IMR-90 (cell line): ENCODE measurements around the gene GAMT. TPM values are rescaled to one million over a fixed set of nuclear protein-coding genes. Genes with fewer than 3 reads are reported as not detected.
A peak's percentile ranks its signal among the peaks of the same experiment; 100 is the strongest.

Experiments used
- ATAC-seq: fragments of 200-7000 bp; cut with Tn5 transposase; 2 replicates; pipeline ENCODE4 v1.9.1; 2020; ENCODE audit warnings: low read depth, mild to moderate bottlenecking, moderate library complexity
- BruUV-seq: library from RNA; stranded (reverse); fragments of 400-500 nt; replicated peaks from 2 replicates; lab custom pipeline; 2021; lab: Mats Ljungman, UMichigan
- CTCF ChIA-PET: fragments of 300-600 bp; formaldehyde crosslinking; extraction: SDS; loops from one replicate; lab custom pipeline; 2021; ENCODE audit warnings: antibody characterized with exemption; lab: Yijun Ruan, JAX
- POLR2A ChIA-PET: fragments of 300-600 bp; sonication (Branson Sonifier 250); formaldehyde crosslinking; loops from one replicate; lab custom pipeline; 2022; ENCODE audit warnings: antibody characterized with exemption; ENCODE audit not compliant: unreplicated experiment; lab: Charles Lee
- DNase-seq: peaks from one replicate; pipeline ENCODE4 v3.0.0; 2013
- H2AFZ ChIP-seq: replicated peaks from 2 replicates; pipeline ENCODE3; 2013; ENCODE audit warnings: low read length, mild to moderate bottlenecking; ENCODE audit not compliant: poor library complexity
- H2AK5ac ChIP-seq: 2 replicates; pipeline ENCODE4 v1.6.1; 2013; ENCODE audit warnings: low read depth, low read length, inconsistent platforms
- H2AK9ac ChIP-seq: replicated peaks from 2 replicates; pipeline ENCODE3; 2013; ENCODE audit warnings: mild to moderate bottlenecking, low read depth, low read length, moderate library complexity; ENCODE audit not compliant: poor library complexity
- H2BK120ac ChIP-seq: 2 replicates; pipeline ENCODE4 v1.6.1; 2013; ENCODE audit warnings: low read depth, low read length, inconsistent platforms
- H2BK15ac ChIP-seq: 3 replicates; pipeline ENCODE4 v1.6.1; 2013; ENCODE audit warnings: low read depth, low read length, inconsistent platforms
- H2BK20ac ChIP-seq: 2 replicates; pipeline ENCODE4 v1.6.1; 2013; ENCODE audit warnings: low read depth, mild to moderate bottlenecking, inconsistent platforms, low read length, moderate library complexity
- H2BK5ac ChIP-seq: 2 replicates; pipeline ENCODE4 v1.6.1; 2013; ENCODE audit warnings: mild to moderate bottlenecking, low read depth, low read length, inconsistent platforms; ENCODE audit not compliant: poor library complexity, severe bottlenecking
- H3K14ac ChIP-seq: replicated peaks from 2 replicates; pipeline ENCODE4 v1.6.1; 2013; ENCODE audit warnings: low read depth, low read length, inconsistent platforms
- H3K18ac ChIP-seq: 2 replicates; pipeline ENCODE4 v1.6.1; 2013; ENCODE audit warnings: low read depth, low read length, control low read depth
- H3K23ac ChIP-seq: 2 replicates; pipeline ENCODE4 v1.6.1; 2013; ENCODE audit warnings: low read depth, low read length, inconsistent platforms
- H3K27ac ChIP-seq: 2 replicates; pipeline ENCODE4 v1.5.1; 2013; ENCODE audit warnings: mild to moderate bottlenecking, control low read depth, low read length; ENCODE audit not compliant: insufficient read depth
- H3K27me3 ChIP-seq: 2 replicates; pipeline ENCODE4 v1.6.1; 2013; ENCODE audit warnings: low read length; ENCODE audit not compliant: control insufficient read depth, insufficient read depth
- H3K36me3 ChIP-seq: 2 replicates; pipeline ENCODE4 v1.6.1; 2013; ENCODE audit warnings: low read length, mixed read lengths; ENCODE audit not compliant: control insufficient read depth, insufficient read depth
- H3K4ac ChIP-seq: 2 replicates; pipeline ENCODE4 v1.6.1; 2013; ENCODE audit warnings: low read depth, low read length, inconsistent platforms
- H3K4me1 ChIP-seq: 2 replicates; pipeline ENCODE4 v1.6.1; 2013; ENCODE audit warnings: low read length, mixed read lengths; ENCODE audit not compliant: control insufficient read depth, insufficient read depth
- H3K4me2 ChIP-seq: 2 replicates; pipeline ENCODE4 v1.6.1; 2013; ENCODE audit warnings: low read depth, mild to moderate bottlenecking, control low read depth, low read length, moderate library complexity
- H3K4me3 ChIP-seq: 2 replicates; pipeline ENCODE4 v1.5.1; 2013; ENCODE audit warnings: low read depth, mild to moderate bottlenecking, control low read depth, low read length, moderate library complexity; ENCODE audit not compliant: insufficient read depth
- H3K56ac ChIP-seq: 2 replicates; pipeline ENCODE4 v1.6.1; 2013; ENCODE audit warnings: low read length, inconsistent platforms; ENCODE audit not compliant: insufficient read depth; ENCODE audit errors: extremely low read depth
- H3K79me1 ChIP-seq, 2 experiments: 2 replicates each; pipeline ENCODE4 v1.6.1; 2013; ENCODE audit warnings: low read length in 2 of 2, inconsistent platforms in 1 of 2, low read depth in 1 of 2
- H3K9ac ChIP-seq: 2 replicates; pipeline ENCODE4 v1.6.1; 2013; ENCODE audit warnings: low read depth, low read length, control low read depth
- H3K9me1 ChIP-seq: 2 replicates; pipeline ENCODE4 v1.6.1; 2013; ENCODE audit warnings: low read length, inconsistent platforms; ENCODE audit not compliant: insufficient read depth
- H3K9me3 ChIP-seq: 2 replicates; pipeline ENCODE4 v1.6.1; 2013; ENCODE audit warnings: low read length; ENCODE audit not compliant: control insufficient read depth, insufficient read depth
- H4K20me1 ChIP-seq: 2 replicates; pipeline ENCODE4 v1.6.1; 2013; ENCODE audit warnings: low read length, inconsistent platforms; ENCODE audit not compliant: insufficient read depth
- H4K5ac ChIP-seq: 2 replicates; pipeline ENCODE4 v1.6.1; 2013; ENCODE audit warnings: mild to moderate bottlenecking, low read depth, low read length, control low read depth
- H4K8ac ChIP-seq, 2 experiments: 2 replicates each; pipeline ENCODE4 v1.6.1; 2013; ENCODE audit warnings: low read depth in 2 of 2, low read length in 2 of 2, control low read depth in 1 of 2, inconsistent platforms in 1 of 2
- H4K91ac ChIP-seq: 2 replicates; pipeline ENCODE4 v1.6.1; 2013; ENCODE audit warnings: low read depth, low read length, inconsistent platforms; ENCODE audit not compliant: insufficient read depth
- BHLHE40 ChIP-seq: fragments of 150-350 bp; IDR thresholded peaks from 2 replicates; pipeline ENCODE4 v1.6.1; 2016; ENCODE audit warnings: mild to moderate bottlenecking, low read depth, low read length
- RCOR1 ChIP-seq: IDR thresholded peaks from 2 replicates; pipeline ENCODE4 v1.6.1; 2012; ENCODE audit warnings: mild to moderate bottlenecking, low read length, improper control_type of control experiment; ENCODE audit not compliant: insufficient replicate concordance
- SMC3 ChIP-seq: fragments of 150-350 bp; IDR thresholded peaks from 2 replicates; pipeline ENCODE4 v1.6.1; 2016; ENCODE audit warnings: low read depth, mild to moderate bottlenecking, antibody characterized with exemption, low read length, moderate library complexity
- WGBS, 2 experiments: methylation state at CpG; one replicate each; pipeline versions ENCODE4 v1.1.5 to v1.1.7; 2013; ENCODE audit warnings: missing lambda C conversion rate in 2 of 2; ENCODE audit not compliant: insufficient read length in 1 of 2; ENCODE audit errors: extremely low coverage in 2 of 2; 5-methylcytosine and 5-hydroxymethylcytosine counted together
- dilution Hi-C: fragments of 300-500 bp; cut with HindIII; formaldehyde crosslinking; loops from one replicate; pipeline ENCODE4 v1.14.3; 2018; ENCODE audit warnings: low sequenced_read_pairs; ENCODE audit not compliant: unreplicated experiment
- in situ Hi-C: fragments of 300-500 bp; cut with MboI; formaldehyde crosslinking; loops from 3 replicates; pipeline ENCODE4 v1.14.3; 2019; ENCODE audit warnings: low sequenced_read_pairs, inconsistent platforms, mixed read lengths
- intact Hi-C: fragments of 100-400 bp; cut with micrococcal nuclease; formaldehyde crosslinking; loops from 2 replicates; pipeline ENCODE4 v1.10.0; 2022
- polyA plus RNA-seq, 3 experiments: library from polyadenylated mRNA; depleted of rRNA; stranded (reverse); fragments of >200 nt; gene quantifications; 2 replicates each; pipeline ENCODE4 v1.2.3, GENCODE V29; 2012; ENCODE audit warnings: low replicate concordance in 1 of 3
- total RNA-seq: library from RNA; depleted of rRNA; stranded (reverse); fragments of >200 nt; gene quantifications from 2 replicates; pipeline ENCODE4 v1.2.3, GENCODE V29; 2012

Gene GAMT
- total and polyA plus RNA-seq, 2 of the 4 experiments (the other 2 are of a cell fraction), result 22.8 to 51.8 TPM

GRCh38 chr19:1373534-1374249 lies 27.6 kb downstream of the GAMT start (continued):
- TF ChIP-seq SMC3, result no peak

DNA sequence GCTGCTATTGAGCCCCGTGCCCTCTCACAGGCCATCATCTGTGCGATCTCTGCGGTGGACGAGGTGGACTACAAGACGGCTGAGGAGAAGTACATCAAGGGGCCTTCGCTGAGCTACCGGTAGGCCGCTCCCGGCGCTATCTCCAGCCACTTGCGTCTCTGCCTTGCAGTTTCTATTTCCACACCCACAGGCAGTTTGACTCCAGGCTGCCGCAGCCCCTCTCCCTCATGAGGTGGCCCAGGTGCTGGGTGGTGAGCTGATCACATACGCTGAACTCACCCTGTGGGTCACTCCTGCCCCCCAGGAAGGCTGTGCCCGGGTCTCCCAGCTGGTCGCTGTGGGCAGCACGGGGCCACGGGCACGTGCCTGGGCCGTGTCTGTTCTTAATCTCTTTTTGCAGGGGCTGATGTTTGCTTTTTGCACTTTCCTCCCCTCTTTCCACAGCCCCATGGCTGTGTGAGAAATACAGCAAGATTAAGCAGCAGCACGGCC lies 28.3 kb downstream of the GAMT start:
- H2AFZ ChIP-seq, result peak overlapping the region; percentile 56
- H3K9me3 ChIP-seq, result no peaks in the 10 kb centered on the region
- no peak overlapping the region for H4K8ac ChIP-seq
- no peak overlapping the region for H2BK20ac ChIP-seq
- H3K27me3 ChIP-seq, result no peaks in the 10 kb centered on the region
- no peak overlapping the region for H2AK9ac ChIP-seq
- peaks cover 9% of the 10 kb centered on the region for H3K4me1 ChIP-seq
- H2AK5ac ChIP-seq, result peak overlapping the region; percentile 56
- intact Hi-C loops, result no loop called here
- no peak overlapping the region for H3K4ac ChIP-seq
- dilution Hi-C loops, result no loop called here
- no peak overlapping the region for H3K4me2 ChIP-seq
- H3K9ac ChIP-seq, result no peak overlapping the region
- in situ Hi-C loops, result no loop called here
- no peak overlapping the region for H3K56ac ChIP-seq
- H3K14ac ChIP-seq, result no peak overlapping the region
- peaks cover 60% of the 10 kb centered on the region for H3K36me3 ChIP-seq
- H3K79me1 ChIP-seq, result peaks cover 2 to 17% of the 10 kb centered on the region in 2 experiments; a peak in 3 of 4 replicates
- peak; percentile 43; the same call in 1 of the 2 replicates for TF ChIP-seq BHLHE40
- no peak for TF ChIP-seq RCOR1
- ATAC-seq (peak; percentile 30; the same call in 1 of the 2 replicates), DNase-seq (no peak)
- no peak overlapping the region for H4K5ac ChIP-seq
- H2BK5ac ChIP-seq, result no peak overlapping the region
- peak overlapping the region; percentile 14; the same call in 1 of the 2 replicates for H3K27ac ChIP-seq
- no peak overlapping the region for H3K4me3 ChIP-seq
- 78% methylated on average over 11 of the region's 20 CpGs; no CpG with 5 or more reads in 1 of the 2 experiments for WGBS, 2 experiments
- H4K20me1 ChIP-seq, result peaks cover 3% of the 10 kb centered on the region; the same call in 1 of the 2 replicates
- CTCF ChIA-PET, result no interaction called here
- H2BK120ac ChIP-seq, result no peak overlapping the region
- H3K9me1 ChIP-seq, result peaks cover 3% of the 10 kb centered on the region; the same call in 1 of the 2 replicates
- no peak overlapping the region for H3K23ac ChIP-seq
- POLR2A ChIA-PET, result no interaction called here
- BruUV-seq, result no TSS peak
- no peak overlapping the region for H4K91ac ChIP-seq
- no peak overlapping the region for H3K18ac ChIP-seq
- no peak overlapping the region for H2BK15ac ChIP-seq
